Limb (tissue), 2 donors: ENCODE data around the gene TMED4.

Experiments
- DNase-seq, 2 donors: peaks; one replicate each; pipeline ENCODE4 v3.0.0-alpha.2; 2016; ENCODE audit errors: extremely low spot score in 2 of 2

TMED4 gene

GRCh38 chr7:44581879-44582603, at the start of gene TMED4:
TSS of gene TMED4 (minus strand) at chr7:44582231. CDS start at chr7:44582206, 25 bp downstream.
- DNase-seq: peak; percentile 100

GRCh38 chr7:44631458-44632115, 49.6 kb upstream of the TMED4 start:
- no peak for DNase-seq

- DNase-seq: no peak
These were observed 48.9 kb upstream of the TMED4 start for GRCh38 chr7:44630792-44631457.

- DNase-seq: no peak
These were observed 47.9 kb upstream of the TMED4 start for GRCh38 chr7:44629829-44630522.

GRCh38 chr7:44626620-44627019, 44.6 kb upstream of the TMED4 start:
- no peak for DNase-seq

- DNase-seq: no peak
These were observed 43.8 kb upstream of the TMED4 start for GRCh38 chr7:44625526-44626471.

- DNase-seq: no peak
These were observed 42.3 kb upstream of the TMED4 start for GRCh38 chr7:44624318-44624717.

GRCh38 chr7:44622342-44623151, 40.5 kb upstream of the TMED4 start:
- no peak for DNase-seq

GRCh38 chr7:44621750-44622103, 39.7 kb upstream of the TMED4 start:
- no peak for DNase-seq

GRCh38 chr7:44621034-44621749, 39.2 kb upstream of the TMED4 start:
- no peak for DNase-seq

GRCh38 chr7:44618753-44619152, 36.7 kb upstream of the TMED4 start:
- no peak for DNase-seq

- no peak for DNase-seq
These were observed 36.0 kb upstream of the TMED4 start for GRCh38 chr7:44618045-44618444.

- DNase-seq: no peak
These were observed 35.3 kb upstream of the TMED4 start for GRCh38 chr7:44617225-44617890.

GRCh38 chr7:44616545-44616944, 34.5 kb upstream of the TMED4 start:
- no peak for DNase-seq

- DNase-seq: no peak
These were observed 33.8 kb upstream of the TMED4 start for GRCh38 chr7:44615793-44616192.

GRCh38 chr7:44615149-44615611, 33.1 kb upstream of the TMED4 start:
- no peak for DNase-seq

- DNase-seq: no peak
These were observed 27.8 kb upstream of the TMED4 start for GRCh38 chr7:44609829-44610228.

GRCh38 chr7:44608916-44609648, 27.1 kb upstream of the TMED4 start:
- DNase-seq: no peak
